K562 (cell line): ENCODE data around the gene HSD17B1. TPM values are rescaled to one million over a fixed set of nuclear protein-coding genes. Genes with fewer than 3 reads are reported as not detected.
"Not testable (repeated sequence)": the region's sequence is repeated elsewhere in the genome, so short reads cannot be mapped to it uniquely, and the experiment has no call there.

ENCODE experiments used
- ATAC-seq: fragments of 200-7000 bp; cut with Tn5 transposase; 3 replicates; pipeline ENCODE4 v1.9.1; 2020; ENCODE audit warnings: moderate library complexity
- BruUV-seq: library from RNA; stranded (reverse); fragments of 400-500 nt; replicated peaks from 2 replicates; lab custom pipeline; 2021; lab: Mats Ljungman, UMichigan
- CTCF ChIA-PET: fragments of 300-600 bp; formaldehyde crosslinking; extraction: SDS; loops from one replicate; lab custom pipeline; 2021; ENCODE audit warnings: low intra/inter-chr PET ratio; lab: Yijun Ruan, JAX
- POLR2A ChIA-PET: fragments of 300-600, 350-650 bp; sonication (Branson Sonifier 250); formaldehyde crosslinking; extraction: SDS; loops from one replicate; lab custom pipeline; 2021; ENCODE audit warnings: antibody characterized with exemption, inconsistent platforms; lab: Yijun Ruan, JAX
- DNase-seq, 4 experiments: peaks; one replicate each; pipeline versions ENCODE4 v3.0.0 to v3.0.0-alpha.2; 2011 to 2018; ENCODE audit warnings: low spot score in 3 of 4, mixed read lengths in 3 of 4; ENCODE audit errors: extremely low read depth in 1 of 4
- FAIRE-seq: peaks from 2 replicates; lab custom pipeline; 2011; peaks lifted over from hg19 to GRCh38; lab: Jason Lieb, UNC
- H2AFZ ChIP-seq: 2 replicates; pipeline ENCODE4 v1.6.0; 2011; ENCODE audit warnings: low read depth, low read length, control low read depth, inconsistent platforms
- H3K27ac ChIP-seq: fragments of 200-600 bp; 3 replicates; pipeline ENCODE4 v1.8.0; 2011; ENCODE audit warnings: low read depth, mild to moderate bottlenecking, control low read depth, inconsistent platforms, low read length, moderate library complexity, mixed read lengths; ENCODE audit errors: extremely low read depth
- H3K27me3 ChIP-seq, 2 experiments: fragments of 300-600 bp in 1 of 2; 2 replicates in 1 of 2; 3 replicates in 1 of 2; pipeline versions ENCODE4 v1.6.0 to v1.8.0; 2011; ENCODE audit warnings: inconsistent platforms in 2 of 2, low read length in 2 of 2, mild to moderate bottlenecking in 1 of 2, mixed read lengths in 1 of 2, moderate library complexity in 1 of 2; ENCODE audit not compliant: control insufficient read depth in 2 of 2, insufficient read depth in 2 of 2
- H3K36me3 ChIP-seq: fragments of 300-600 bp; 3 replicates; pipeline ENCODE4 v1.8.0; 2011; ENCODE audit warnings: mild to moderate bottlenecking, low read length, inconsistent platforms; ENCODE audit not compliant: control insufficient read depth, insufficient read depth
- H3K4me1 ChIP-seq, 2 experiments: fragments of 200-600 bp in 1 of 2; replicated peaks in 1 of 2; 2 replicates in 1 of 2; 3 replicates in 1 of 2; pipeline versions ENCODE4 v1.5.1 to v1.8.0; 2011; ENCODE audit warnings: inconsistent platforms in 2 of 2, low read length in 2 of 2, mild to moderate bottlenecking in 1 of 2, mixed read lengths in 1 of 2, moderate library complexity in 1 of 2; ENCODE audit not compliant: control insufficient read depth in 2 of 2, insufficient read depth in 2 of 2
- H3K4me2 ChIP-seq: 2 replicates; pipeline ENCODE4 v1.6.1; 2011; ENCODE audit warnings: low read length, control low read depth, inconsistent platforms, mixed read lengths; ENCODE audit not compliant: insufficient read depth
- H3K4me3 ChIP-seq: fragments of 200-600 bp; sonication (generic), shearing (Covaris generic); 2 replicates; pipeline ENCODE4 v1.5.1; 2016; ENCODE audit warnings: control low read depth, inconsistent platforms
- H3K79me2 ChIP-seq: fragments of 200-600 bp; 3 replicates; pipeline ENCODE4 v1.8.0; 2011; ENCODE audit warnings: low read length, inconsistent platforms; ENCODE audit not compliant: control insufficient read depth, insufficient read depth
- H3K9ac ChIP-seq, 2 experiments: 2 replicates each; pipeline versions ENCODE4 v1.6.0 to v1.6.1; 2011; ENCODE audit warnings: low read depth in 2 of 2, low read length in 2 of 2, control low read depth in 1 of 2, inconsistent platforms in 1 of 2, mild to moderate bottlenecking in 1 of 2, mixed read lengths in 1 of 2; ENCODE audit not compliant: insufficient read depth in 1 of 2
- H3K9me1 ChIP-seq: one replicate; pipeline ENCODE4 v1.6.0; 2011; ENCODE audit warnings: inconsistent platforms, mild to moderate bottlenecking, low read length, moderate library complexity; ENCODE audit not compliant: control insufficient read depth, insufficient read depth
- H3K9me3 ChIP-seq: replicated peaks from 2 replicates; pipeline ENCODE4 v1.5.1; 2011; ENCODE audit warnings: low read depth, low read length, inconsistent platforms; ENCODE audit not compliant: control insufficient read depth, insufficient read depth
- H4K20me1 ChIP-seq: replicated peaks from 2 replicates; pipeline ENCODE4 v1.6.1; 2011; ENCODE audit warnings: low read length, inconsistent platforms, mixed read lengths; ENCODE audit not compliant: control insufficient read depth, insufficient read depth
- POLR2B ChIP-seq: fragments of 450-650 bp; IDR thresholded peaks from 2 replicates; pipeline ENCODE4 v1.6.1; 2018; ENCODE audit warnings: low read depth; ENCODE audit not compliant: partially characterized antibody
- SP1 ChIP-seq: sonication (generic); formaldehyde crosslinking; IDR thresholded peaks from 2 replicates; pipeline ENCODE4 v1.8.1; 2022; ENCODE audit warnings: mild to moderate bottlenecking, missing genetic modification reagents
- WGBS: fragments of 100-300 bp; shearing (Covaris generic); methylation state at CpG from one replicate; pipeline ENCODE4 v1.1.6; 2016; ENCODE audit warnings: low coverage, mixed read lengths; ENCODE audit not compliant: insufficient coverage; ENCODE audit errors: missing lambda C conversion rate; 5-methylcytosine and 5-hydroxymethylcytosine counted together
- in situ Hi-C: fragments of 300-500 bp; cut with MboI; formaldehyde crosslinking; loops from 4 replicates; pipeline ENCODE4 v1.15.0; 2018; ENCODE audit warnings: inconsistent platforms, mixed read lengths
- intact Hi-C: fragments of 100-400 bp; cut with micrococcal nuclease; formaldehyde crosslinking; loops from 2 replicates; pipeline ENCODE4 v1.14.2; 2022
- polyA plus RNA-seq, 8 experiments: library from polyadenylated mRNA; depleted of rRNA in 4 of 8; stranded (reverse) in 5 of 8; unstranded in 3 of 8; fragments of >200 nt; fragmentation: Nextera tagmentation in 2 of 8; fragmentation: Illumina TruSeq in 1 of 8; extraction: Ambion mirVana in 2 of 8; extraction: Trizol in 1 of 8; gene quantifications; 2 replicates each; pipeline versions ENCODE4 v1.2.1 to v1.2.3, GENCODE V29; 2011 to 2014; ENCODE audit warnings: inconsistent platforms in 1 of 8, missing spikeins in 1 of 8
- total RNA-seq, 7 experiments: library from RNA; depleted of rRNA in 6 of 7; stranded (reverse); fragments of >200 nt in 6 of 7; fragmentation: Illumina TruSeq in 2 of 7; extraction: Trizol in 2 of 7; gene quantifications; 2 replicates each; pipeline versions ENCODE4 v1.2.1 to v1.2.3, GENCODE V29; 2011 to 2021; ENCODE audit warnings: low replicate concordance in 1 of 7

Gene HSD17B1
- total and polyA plus RNA-seq, 9 of the 15 experiments (the other 6 are each of a cell fraction or from before 2014, with no cell fraction given): 0.55 to 21.1 (median 3.6) TPM

DNA sequence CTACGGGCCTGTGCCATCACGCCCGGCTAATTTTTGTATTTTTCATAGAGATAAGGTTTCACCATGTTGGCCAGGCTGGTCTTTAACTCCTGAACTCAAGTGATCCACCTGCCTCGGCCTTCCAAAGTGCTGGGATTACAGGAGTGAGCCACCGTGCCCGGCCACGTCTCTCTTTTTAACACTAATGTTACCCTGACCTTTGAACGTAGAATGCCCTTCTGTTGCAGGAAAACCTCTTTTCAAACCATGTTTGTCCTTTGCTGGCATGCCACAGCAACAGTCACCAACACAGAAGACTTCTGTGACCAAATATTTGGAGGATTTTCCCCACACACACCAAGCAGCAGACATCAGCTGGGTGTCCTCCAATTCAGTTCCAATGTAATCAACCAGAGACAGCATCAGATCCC, 7.8 kb upstream of the HSD17B1 start:
- H3K9ac ChIP-seq: peak overlapping the region in 1 of 2 experiments; percentile 52; a peak in 1 of 4 replicates
- H3K4me2 ChIP-seq: no peak overlapping the region
- no peak for FAIRE-seq
- H3K4me3 ChIP-seq: no peak overlapping the region
- CTCF ChIA-PET: no interaction called here
- TF ChIP-seq POLR2B (peak; percentile 20), SP1 (CRISPR knock-in tag) (no peak)
- DNase-seq: no peak
- peaks cover 24% of the 10 kb centered on the region; the same call in 2 of the 3 replicates for H3K36me3 ChIP-seq
- no peaks in the 10 kb centered on the region for H3K9me1 ChIP-seq
- POLR2A ChIA-PET: interaction anchor here (0.6 to 2.4 kb wide), 3 partner anchors 9 to 73 kb away, joined by 3 to 10 read pairs (median 3); partner anchors contain the start of gene NAGLU
- no peak for ATAC-seq
- no peaks in the 10 kb centered on the region for H3K27me3 ChIP-seq
- intact Hi-C loops: no loop called here
- 73% methylated on average over 8 of the region's 8 CpGs for whole genome bisulfite sequencing
- no peak overlapping the region for H2AFZ ChIP-seq
- peaks cover 8 to 35% of the 10 kb centered on the region in 2 experiments; a peak in 4 of 5 replicates for H3K4me1 ChIP-seq
- no peaks in the 10 kb centered on the region for H4K20me1 ChIP-seq
- H3K27ac ChIP-seq: peak overlapping the region; percentile 4; the same call in 1 of the 3 replicates
- BruUV-seq: no TSS peak
- no peaks in the 10 kb centered on the region for H3K79me2 ChIP-seq
- no peaks in the 10 kb centered on the region for H3K9me3 ChIP-seq
- in situ Hi-C loops: no loop called here

DNA sequence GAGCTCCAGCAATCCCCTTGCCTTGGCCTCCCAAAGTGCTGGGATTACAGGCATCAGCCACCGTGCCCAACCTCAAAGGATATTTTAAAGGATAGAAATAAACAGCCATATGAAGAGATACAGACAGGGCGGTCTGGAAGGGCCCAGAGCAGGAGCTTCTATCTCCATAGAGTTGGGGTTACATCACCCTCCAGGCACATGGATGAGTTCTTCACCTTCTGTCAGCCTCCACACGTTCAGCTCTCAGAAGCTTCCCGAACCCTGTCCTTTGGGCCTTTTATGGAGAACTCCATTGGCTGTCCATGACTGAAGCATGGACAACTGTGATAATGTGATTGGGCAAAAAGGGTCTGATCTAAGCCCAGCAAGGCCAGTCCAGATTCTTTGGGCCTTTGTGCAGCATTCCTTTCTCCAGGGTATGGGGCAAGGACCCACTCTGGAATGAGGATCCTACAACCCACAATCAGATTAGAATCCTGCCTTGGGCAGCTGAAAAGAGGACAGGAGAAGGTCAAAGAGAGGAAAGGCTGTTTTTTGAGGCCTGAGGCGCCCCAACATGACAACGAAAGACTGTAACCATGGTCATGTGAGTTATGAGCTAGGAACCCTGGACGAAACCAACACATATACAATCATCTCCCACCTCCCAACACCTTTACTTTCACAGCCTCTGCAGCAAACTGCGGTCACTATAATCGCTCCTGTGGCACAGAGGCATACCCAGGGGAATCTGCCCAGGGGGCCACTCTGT, 6.8 kb upstream of the HSD17B1 start:
- intact Hi-C loops, H3K4me3 ChIP-seq, H3K9me3 ChIP-seq, H3K79me2 ChIP-seq, CTCF ChIA-PET, BruUV-seq, H3K9me1 ChIP-seq, H3K9ac ChIP-seq, H3K27ac ChIP-seq, H2AFZ ChIP-seq, in situ Hi-C loops, H3K4me2 ChIP-seq, H4K20me1 ChIP-seq, H3K27me3 ChIP-seq, DNase-seq: not testable (repeated sequence)
- peaks cover 22% of the 10 kb centered on the region; the same call in 2 of the 3 replicates for H3K36me3 ChIP-seq
- WGBS: 71% methylated on average over 7 of the region's 9 CpGs
- H3K4me1 ChIP-seq: peaks cover 7 to 33% of the 10 kb centered on the region in 2 experiments; a peak in 4 of 5 replicates
- peak; percentile 19; the same call in 2 of the 3 replicates for ATAC-seq
- FAIRE-seq: peak; percentile 80
- POLR2A ChIA-PET: interaction anchor here (2.4 kb wide), 1 partner anchor 10 kb away, joined by 10 read pairs; the partner anchor contains the start of gene NAGLU
